HG02938 (cell line): ENCODE data around the gene MFSD6.
"Not testable (repeated sequence)": the region's sequence is repeated elsewhere in the genome, so short reads cannot be mapped to it uniquely, and the experiment has no call there.

ENCODE experiments used
- ATAC-seq: cut with Tn5 transposase; IDR thresholded peaks from one replicate; pipeline ENCODE4 v1.9.1; 2021; ENCODE audit warnings: mild to moderate bottlenecking, moderate library complexity; ENCODE audit not compliant: unreplicated experiment

The MFSD6 gene

GRCh38 chr2:190494600-190495227 is 86.6 kb downstream of the MFSD6 start:
- not testable (repeated sequence) for ATAC-seq

GRCh38 chr2:190497428-190497827 is 89.3 kb downstream of the MFSD6 start:
- ATAC-seq = no peak

GRCh38 chr2:190499273-190499672 is 91.1 kb downstream of the MFSD6 start:
- no peak for ATAC-seq

GRCh38 chr2:190500054-190500502 is 91.9 kb downstream of the MFSD6 start:
- no peak for ATAC-seq

GRCh38 chr2:190501231-190501630 is 93.1 kb downstream of the MFSD6 start:
- no peak for ATAC-seq

GRCh38 chr2:190501702-190502407 is 93.7 kb downstream of the MFSD6 start:
- no peak for ATAC-seq

- ATAC-seq = no peak
Measured at GRCh38 chr2:190503088-190503487, 94.9 kb downstream of the MFSD6 start.

- no peak for ATAC-seq
Measured at GRCh38 chr2:190504912-190505311, 96.8 kb downstream of the MFSD6 start.

- no peak for ATAC-seq
Measured at GRCh38 chr2:190505696-190506095, 97.5 kb downstream of the MFSD6 start.

- no peak for ATAC-seq
Measured at GRCh38 chr2:190506666-190507065, 98.5 kb downstream of the MFSD6 start.

- no peak for ATAC-seq
Measured at GRCh38 chr2:190507135-190507534, 99.0 kb downstream of the MFSD6 start.

- not testable (repeated sequence) for ATAC-seq
Measured at GRCh38 chr2:190509895-190510294, 101.7 kb downstream of the MFSD6 start.

- no peak for ATAC-seq
Measured at GRCh38 chr2:190511104-190511503, 102.9 kb downstream of the MFSD6 start.

GRCh38 chr2:190512539-190513095 is 104.5 kb downstream of the MFSD6 start:
- no peak for ATAC-seq

GRCh38 chr2:190513877-190514276 is 105.7 kb downstream of the MFSD6 start:
- ATAC-seq = no peak

- no peak for ATAC-seq
Measured at GRCh38 chr2:190514676-190515075, 106.5 kb downstream of the MFSD6 start.

- ATAC-seq = no peak
Measured at GRCh38 chr2:190515687-190516086, 107.5 kb downstream of the MFSD6 start.

- no peak for ATAC-seq
Measured at GRCh38 chr2:190517468-190517867, 109.3 kb downstream of the MFSD6 start.

- ATAC-seq = no peak
Measured at GRCh38 chr2:190519975-190520767, 112.0 kb downstream of the MFSD6 start.

GRCh38 chr2:190524928-190525327 is 116.8 kb downstream of the MFSD6 start:
- no peak for ATAC-seq

- ATAC-seq = no peak
Measured at GRCh38 chr2:190526105-190526750, 118.1 kb downstream of the MFSD6 start.
